DND-41 (cell line): ENCODE data around the gene PRRC2A.

Source experiments
- CTCF ChIP-seq: IDR thresholded peaks from 2 replicates; pipeline ENCODE4 v1.5.1; 2012; ENCODE audit warnings: borderline replicate concordance, low read length, moderate library complexity, mild to moderate bottlenecking; ENCODE audit not compliant: poor library complexity, severe bottlenecking; ENCODE audit errors: extremely low read depth
- EZH2 ChIP-seq: IDR thresholded peaks from 3 replicates; pipeline ENCODE4 v1.6.1; 2012; ENCODE audit warnings: borderline replicate concordance, low read depth, mild to moderate bottlenecking, moderate library complexity, low read length, inconsistent platforms; ENCODE audit not compliant: severe bottlenecking

GRCh38 chr6:31581434-31582229 lies 38.9 kb upstream of the PRRC2A start:
- TF ChIP-seq CTCF (no peak), EZH2 (no peak)
